Measurements from ENCODE around the gene ZNF469. TPM values are rescaled to one million over a fixed set of nuclear protein-coding genes. Genes with fewer than 3 reads are reported as not detected.

The ZNF469 gene
- total RNA-seq, 2 experiments from 2014 or later: 1.1 to 1.2 TPM

DNA sequence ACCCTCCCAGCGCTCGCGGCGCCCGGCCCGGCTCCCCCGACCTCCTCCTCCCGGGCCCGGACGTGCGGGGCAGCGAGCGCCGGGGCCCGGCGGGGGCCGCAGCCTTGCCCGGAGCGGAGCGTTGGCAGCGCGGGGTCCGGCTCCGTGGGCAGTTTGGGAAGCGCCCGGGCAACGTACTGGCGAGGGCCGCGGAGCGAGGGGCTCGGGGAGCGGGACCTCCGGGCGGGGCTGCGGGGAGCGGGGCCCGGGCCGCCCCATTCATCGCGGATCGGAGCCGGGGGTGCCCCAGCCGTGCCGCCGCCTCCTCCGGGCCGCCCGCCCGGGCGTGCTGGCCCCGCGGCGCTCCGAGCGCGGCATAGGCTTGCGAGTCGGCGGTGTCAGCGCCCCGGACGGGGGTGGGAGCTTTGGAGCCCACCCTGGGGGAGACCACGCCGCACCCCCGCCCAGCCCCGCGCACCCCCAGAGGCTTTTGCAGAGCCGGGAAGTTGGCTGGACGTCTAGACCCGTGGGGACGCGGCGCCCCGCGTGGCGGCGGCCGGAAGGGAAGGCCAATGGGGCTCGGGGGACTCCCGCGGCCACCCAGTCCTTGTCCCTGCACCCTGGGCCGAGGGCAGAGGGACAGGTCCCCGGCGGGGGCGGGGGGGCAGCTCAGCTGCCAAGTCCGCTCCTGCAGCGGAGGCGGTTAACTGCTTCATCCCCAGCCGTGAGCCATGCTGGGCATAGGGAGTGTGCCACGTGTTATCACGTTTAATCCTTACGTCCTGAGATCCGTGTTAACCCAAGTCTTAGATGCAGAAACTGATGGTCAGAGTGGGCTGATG lies 852 bp downstream of the ZNF469 start:
- no peaks in the 10 kb centered on the region for H3K36me3 Mint-ChIP-seq
- no peak overlapping the region for H3K4me3 Mint-ChIP-seq
- H3K4me1 Mint-ChIP-seq: no peaks in the 10 kb centered on the region
- DNase-seq: peak; percentile 41
- no peak overlapping the region for H3K27ac Mint-ChIP-seq
- POLR2A ChIA-PET: no interaction called here
- no peak for ATAC-seq (ENCODE audit: low read depth)
- no peaks in the 10 kb centered on the region for H3K9me3 Mint-ChIP-seq
- H3K27me3 Mint-ChIP-seq: peaks cover 31% of the 10 kb centered on the region

DNA sequence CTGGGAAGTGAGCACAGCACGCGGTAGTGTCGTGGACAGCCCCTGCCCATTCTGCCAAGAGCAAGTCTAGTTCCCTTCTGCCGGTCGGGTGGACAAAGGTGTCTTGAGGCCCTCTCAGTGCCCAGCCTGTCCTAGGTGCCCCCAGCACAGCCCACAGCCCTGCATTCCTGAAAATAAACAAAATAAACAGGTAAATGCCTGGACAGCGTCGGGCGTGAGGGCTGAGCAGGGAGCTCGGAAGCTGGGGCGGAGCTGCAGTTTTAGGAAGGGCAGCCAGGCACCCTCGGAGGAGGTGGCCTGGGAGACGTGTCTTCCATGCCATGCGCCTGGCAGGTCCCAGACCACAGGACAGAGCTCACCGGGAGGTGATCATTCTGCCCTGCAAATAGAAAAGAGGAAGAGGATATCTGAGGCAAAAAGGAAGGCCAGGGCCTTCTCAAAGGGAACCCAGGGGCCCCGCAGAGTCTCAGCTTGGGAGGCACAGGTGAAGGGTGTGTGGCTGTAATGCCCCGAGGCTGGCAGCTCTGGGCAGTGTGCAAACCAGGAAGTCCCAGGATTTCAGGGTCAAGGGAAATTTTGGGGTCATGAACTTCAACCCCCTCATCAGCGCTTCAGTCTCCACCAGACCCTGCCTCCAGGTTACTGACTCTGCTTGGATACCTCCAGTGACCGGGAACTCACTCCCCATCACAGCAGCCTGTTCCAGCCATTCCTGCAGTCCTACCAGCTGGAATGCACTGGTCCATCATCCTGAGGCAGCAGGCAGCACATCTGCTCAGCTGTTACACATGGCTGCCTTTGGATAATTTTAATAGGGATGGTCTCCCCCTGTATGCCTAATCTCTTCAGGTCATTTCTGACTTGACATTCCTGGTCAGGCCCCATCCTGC lies 1.7 kb downstream of the ZNF469 start:
- DNase-seq: peak; percentile 26
- H3K4me1 Mint-ChIP-seq: no peaks in the 10 kb centered on the region
- POLR2A ChIA-PET: no interaction called here
- no peak overlapping the region for H3K4me3 Mint-ChIP-seq
- no peak overlapping the region for H3K27ac Mint-ChIP-seq
- no peak for ATAC-seq (ENCODE audit: low read depth)
- H3K27me3 Mint-ChIP-seq: peaks cover 31% of the 10 kb centered on the region
- no peaks in the 10 kb centered on the region for H3K36me3 Mint-ChIP-seq
- H3K9me3 Mint-ChIP-seq: no peaks in the 10 kb centered on the region

DNA sequence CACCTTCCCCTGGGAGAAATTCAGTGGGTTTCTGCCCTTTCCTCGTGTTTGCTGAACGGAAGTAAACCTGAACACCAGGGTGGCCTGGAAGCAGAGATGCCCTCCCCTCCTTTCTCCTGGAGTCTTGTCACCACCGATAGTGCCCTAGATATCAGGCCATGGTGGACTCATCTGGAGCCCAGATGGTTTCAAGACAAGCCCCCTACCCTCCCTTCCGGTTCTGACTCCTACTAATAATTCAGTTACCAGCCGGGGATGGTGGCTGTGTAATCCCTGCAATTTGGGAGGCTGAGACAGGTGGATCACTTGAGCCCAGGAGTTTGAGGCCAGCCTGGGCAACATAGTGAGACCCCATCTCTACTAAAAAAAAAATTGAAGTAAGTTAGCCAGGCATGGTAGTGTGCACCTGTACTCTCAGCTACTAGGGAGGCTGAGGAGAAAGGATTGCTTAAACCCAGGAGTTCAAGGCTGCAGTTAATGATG lies 2.4 kb downstream of the ZNF469 start:
- Mint-ChIP-seq H3K4me3 (no peak overlapping the region), H3K27ac (no peak overlapping the region)
- ATAC-seq (ENCODE audit: low read depth): no peak

DNA sequence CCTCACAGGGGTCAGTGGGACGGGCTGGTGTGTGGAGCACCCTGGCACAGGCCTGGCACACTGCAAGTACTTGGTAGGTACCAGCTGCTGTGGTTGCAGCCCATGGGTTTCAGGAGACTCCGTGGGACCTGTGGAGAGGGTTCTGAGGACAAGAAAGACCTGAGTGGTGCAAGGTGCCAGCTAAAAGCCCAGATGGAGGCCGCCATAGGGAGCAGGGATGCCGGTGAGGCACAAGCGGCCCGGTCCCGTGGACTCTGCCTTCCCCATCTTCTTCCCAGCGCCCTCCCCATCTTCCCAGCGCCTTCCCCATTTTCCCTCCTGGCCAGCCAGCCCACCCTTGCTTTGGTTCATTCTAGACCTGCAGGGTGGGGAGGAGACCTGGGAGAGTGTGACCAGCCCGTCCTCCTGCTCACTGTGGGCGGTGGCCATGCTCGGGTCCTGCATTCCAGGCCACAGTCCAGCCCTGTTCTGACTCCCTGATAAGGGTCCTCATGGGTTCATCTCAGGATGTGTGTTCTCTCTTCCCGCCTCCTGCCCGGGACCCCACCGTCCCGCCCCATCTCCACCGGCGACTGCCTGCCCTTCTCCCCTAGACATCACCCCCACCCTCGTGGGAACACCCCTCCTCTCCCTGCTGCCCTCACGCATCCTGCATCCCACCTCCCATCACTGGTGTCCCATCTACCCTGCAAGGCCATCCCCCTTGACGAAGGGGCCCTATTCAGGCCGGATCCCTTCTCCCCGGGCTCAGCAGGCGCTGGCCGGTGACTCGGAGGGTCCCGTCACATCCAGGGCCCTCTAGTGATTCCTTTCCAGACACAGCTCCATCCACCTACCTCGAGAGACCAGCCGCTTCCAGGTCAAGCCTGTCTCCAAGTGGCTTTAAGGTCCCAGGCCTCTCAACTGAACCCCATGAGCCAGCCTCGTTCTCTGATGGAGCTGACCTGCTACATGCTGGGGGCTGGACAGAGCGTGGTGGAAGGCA lies 3.4 kb downstream of the ZNF469 start:
- peaks cover 31% of the 10 kb centered on the region for H3K27me3 Mint-ChIP-seq
- no peaks in the 10 kb centered on the region for H3K4me1 Mint-ChIP-seq
- no peaks in the 10 kb centered on the region for H3K36me3 Mint-ChIP-seq
- POLR2A ChIA-PET: no interaction called here
- DNase-seq: no peak
- no peak for ATAC-seq (ENCODE audit: low read depth)
- no peaks in the 10 kb centered on the region for H3K9me3 Mint-ChIP-seq
- no peak overlapping the region for H3K4me3 Mint-ChIP-seq
- H3K27ac Mint-ChIP-seq: no peak overlapping the region

More for the DNA sequence above, 2.4 kb downstream of the ZNF469 start:
- POLR2A ChIA-PET: no interaction called here
- H3K4me1 Mint-ChIP-seq: no peaks in the 10 kb centered on the region
- H3K36me3 Mint-ChIP-seq: no peaks in the 10 kb centered on the region
- no peaks in the 10 kb centered on the region for H3K9me3 Mint-ChIP-seq
- H3K27me3 Mint-ChIP-seq: peaks cover 31% of the 10 kb centered on the region
- DNase-seq: no peak

DNA sequence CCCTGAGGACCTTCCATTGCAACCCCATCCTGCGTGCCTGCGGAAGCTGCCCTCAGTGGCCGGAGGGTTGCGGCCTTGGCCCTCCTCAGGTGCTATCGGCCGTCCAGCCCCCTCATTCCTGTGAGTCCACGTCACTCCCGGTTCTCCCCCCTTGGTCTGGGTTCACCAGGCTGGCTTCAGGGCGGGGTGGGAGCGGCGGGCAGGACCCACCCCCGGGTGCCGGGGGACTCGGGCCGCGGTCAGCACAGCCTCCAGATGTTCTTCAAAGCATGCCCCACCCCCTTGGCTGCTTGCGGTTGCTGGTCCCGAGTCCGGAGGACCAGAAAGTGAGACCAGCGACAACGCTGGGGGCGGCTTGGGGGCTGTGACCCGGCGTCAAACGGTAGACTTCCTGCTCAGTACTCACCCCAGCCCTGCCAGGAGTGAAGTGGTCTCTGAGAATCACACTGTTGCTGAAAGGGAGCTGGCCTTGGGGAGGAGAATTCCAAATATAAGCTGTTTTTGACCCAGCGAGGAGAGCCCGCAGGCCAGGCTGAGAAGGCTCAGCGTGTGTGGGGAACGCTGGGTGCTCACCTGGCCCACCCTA lies 4.5 kb downstream of the ZNF469 start:
- Mint-ChIP-seq H3K9me3 (no peaks in the 10 kb centered on the region), H3K27ac (no peak overlapping the region), H3K4me1 (no peaks in the 10 kb centered on the region), H3K27me3 (peaks cover 28% of the 10 kb centered on the region), H3K36me3 (no peaks in the 10 kb centered on the region), H3K4me3 (no peak overlapping the region)
- ATAC-seq (ENCODE audit: low read depth) (no peak), DNase-seq (no peak)
- POLR2A ChIA-PET: no interaction called here

DNA sequence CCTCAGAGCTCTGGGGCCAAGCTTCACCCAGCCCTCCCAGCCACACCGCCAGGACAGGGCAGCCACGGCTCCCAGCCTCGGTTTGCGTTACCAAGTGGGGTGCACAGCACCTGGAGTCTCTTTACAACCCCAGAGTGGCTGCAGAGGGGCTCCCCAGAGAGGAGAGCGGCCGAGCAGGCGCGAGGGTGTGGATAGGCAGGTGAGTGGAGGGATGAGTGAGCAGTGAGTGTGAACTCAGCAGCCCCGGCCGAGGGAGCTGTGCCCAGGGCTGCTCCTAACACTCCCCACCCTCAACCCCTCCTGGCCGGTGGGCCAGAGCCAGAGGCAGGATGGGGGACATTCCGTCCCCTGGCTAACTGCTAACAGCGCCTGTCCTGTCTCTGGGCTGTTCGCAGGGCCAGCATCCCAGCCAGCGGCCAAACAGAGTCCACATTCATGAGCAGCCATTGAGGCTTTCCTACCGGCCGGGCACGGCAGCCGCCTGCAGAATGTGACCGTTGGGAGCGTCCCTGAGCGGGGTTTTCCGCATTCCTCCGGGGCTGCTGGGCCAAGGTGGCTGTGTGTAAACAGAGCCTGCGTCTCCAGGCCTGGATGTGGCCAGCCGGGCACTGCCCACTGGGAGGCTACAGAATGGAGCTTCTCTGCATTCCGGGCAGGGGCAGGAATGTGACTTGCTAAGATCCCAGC lies 5.3 kb downstream of the ZNF469 start:
- Mint-ChIP-seq H3K9me3 (no peaks in the 10 kb centered on the region), H3K4me1 (no peaks in the 10 kb centered on the region), H3K4me3 (no peak overlapping the region), H3K27me3 (peaks cover 24% of the 10 kb centered on the region), H3K27ac (no peak overlapping the region), H3K36me3 (no peaks in the 10 kb centered on the region)
- ATAC-seq (ENCODE audit: low read depth): no peak
- POLR2A ChIA-PET: no interaction called here
- no peak for DNase-seq

DNA sequence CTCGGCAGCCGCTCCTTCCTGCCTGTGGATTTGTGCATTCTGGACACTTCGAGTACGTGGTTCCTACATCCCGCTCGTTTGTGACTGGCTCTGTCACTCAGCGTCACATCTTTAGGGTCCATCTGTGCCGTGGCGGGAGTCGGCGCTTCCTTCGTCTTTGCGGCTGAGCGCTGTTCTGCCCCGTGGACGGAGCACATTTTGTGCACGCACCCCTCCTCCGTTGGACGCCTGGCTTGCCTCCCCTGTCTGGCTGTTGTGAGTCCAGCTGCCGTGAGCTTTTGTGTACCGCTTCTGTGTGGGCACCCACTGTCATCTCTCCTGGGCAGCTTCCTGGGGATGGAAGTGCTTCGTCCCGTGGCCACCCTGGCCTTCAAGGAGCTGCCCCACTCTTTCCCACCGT lies 6.4 kb downstream of the ZNF469 start:
- Mint-ChIP-seq H3K4me3 (no peak overlapping the region), H3K36me3 (no peaks in the 10 kb centered on the region), H3K4me1 (no peaks in the 10 kb centered on the region), H3K9me3 (no peaks in the 10 kb centered on the region), H3K27me3 (peaks cover 20% of the 10 kb centered on the region), H3K27ac (no peak overlapping the region)
- DNase-seq (no peak), ATAC-seq (ENCODE audit: low read depth) (no peak)
- POLR2A ChIA-PET: no interaction called here

DNA sequence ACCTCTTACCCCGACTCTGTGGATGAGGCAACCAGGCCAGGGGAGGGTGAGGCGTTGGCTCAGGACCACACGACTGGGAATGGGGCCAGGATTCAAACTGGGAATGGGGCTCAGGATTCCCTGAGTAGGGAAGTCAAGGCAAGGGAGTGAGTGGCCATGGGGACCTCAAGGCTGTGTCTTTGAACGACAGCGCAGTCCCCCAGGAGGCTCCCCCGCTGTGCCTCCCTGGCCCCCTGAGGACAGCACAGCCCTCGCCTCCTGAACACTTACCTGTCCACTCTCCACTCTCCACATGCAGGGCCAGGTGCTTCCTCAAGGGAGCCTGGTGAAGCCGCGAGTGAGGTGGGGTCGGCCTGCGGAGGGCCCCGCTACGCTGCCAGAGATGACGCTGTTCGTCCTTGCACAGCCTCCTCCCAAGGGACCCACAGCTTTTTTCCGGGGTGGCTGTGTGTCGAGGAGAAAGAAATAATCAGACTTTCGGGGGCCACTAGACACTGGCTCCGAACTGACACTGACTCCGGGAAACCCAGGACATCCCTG lies 6.9 kb downstream of the ZNF469 start:
- DNase-seq (no peak), ATAC-seq (ENCODE audit: low read depth) (no peak)
- Mint-ChIP-seq H3K4me3 (no peak overlapping the region), H3K4me1 (no peaks in the 10 kb centered on the region), H3K27ac (no peak overlapping the region), H3K9me3 (no peaks in the 10 kb centered on the region), H3K27me3 (peaks cover 15% of the 10 kb centered on the region), H3K36me3 (no peaks in the 10 kb centered on the region)
- POLR2A ChIA-PET: no interaction called here

DNA sequence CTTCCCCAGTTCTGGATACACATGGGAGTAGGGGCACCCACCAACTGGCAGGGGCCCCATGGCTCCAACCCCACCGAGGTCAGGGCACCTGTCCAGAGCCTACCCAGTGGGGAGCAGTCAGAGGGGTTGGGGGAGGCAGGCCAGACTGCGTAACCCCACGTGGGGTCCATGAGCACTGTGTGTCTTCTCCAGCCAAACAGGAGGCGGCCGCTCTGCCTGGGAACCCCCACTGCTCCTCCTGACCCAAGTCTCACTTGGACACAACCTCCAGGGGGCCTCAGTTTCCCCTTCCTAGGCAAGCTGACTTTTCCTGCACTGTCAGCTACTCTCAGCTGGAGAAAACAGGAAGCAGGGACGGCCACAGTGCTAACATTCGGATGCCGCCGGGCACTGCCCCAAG lies 7.5 kb downstream of the ZNF469 start:
- Mint-ChIP-seq H3K27me3 (peaks cover 9% of the 10 kb centered on the region), H3K4me3 (no peak overlapping the region)

DNA sequence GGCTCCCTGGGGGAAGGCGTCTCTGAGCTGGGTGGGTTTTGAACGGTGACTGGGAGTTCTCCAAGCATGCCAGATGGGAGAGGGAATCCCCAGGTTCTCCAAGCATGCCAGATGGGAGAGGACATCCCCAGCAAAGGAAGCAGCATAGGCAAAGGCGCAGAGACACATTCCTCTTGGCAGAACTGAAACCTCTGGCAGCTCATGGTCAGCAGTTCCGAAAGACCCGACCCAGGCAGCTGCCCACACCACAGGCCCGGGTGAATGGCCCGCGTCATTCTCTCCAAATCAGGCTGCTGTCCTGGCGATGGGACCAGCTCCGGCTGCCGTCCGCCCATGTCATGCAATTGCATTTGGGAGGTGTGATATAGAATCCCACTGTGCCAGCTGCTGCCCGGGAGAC lies 8.0 kb downstream of the ZNF469 start:
- H3K27me3 Mint-ChIP-seq: peaks cover 4% of the 10 kb centered on the region
- H3K9me3 Mint-ChIP-seq: no peaks in the 10 kb centered on the region
- POLR2A ChIA-PET: no interaction called here
- no peaks in the 10 kb centered on the region for H3K4me1 Mint-ChIP-seq
- ATAC-seq (ENCODE audit: low read depth): no peak
- DNase-seq: no peak
- no peak overlapping the region for H3K27ac Mint-ChIP-seq
- H3K36me3 Mint-ChIP-seq: no peaks in the 10 kb centered on the region
- no peak overlapping the region for H3K4me3 Mint-ChIP-seq

More for the DNA sequence above, 7.5 kb downstream of the ZNF469 start:
- POLR2A ChIA-PET: no interaction called here
- H3K36me3 Mint-ChIP-seq: no peaks in the 10 kb centered on the region
- DNase-seq (no peak), ATAC-seq (ENCODE audit: low read depth) (no peak)
- H3K27ac Mint-ChIP-seq: no peak overlapping the region
- H3K4me1 Mint-ChIP-seq: no peaks in the 10 kb centered on the region
- H3K9me3 Mint-ChIP-seq: no peaks in the 10 kb centered on the region

DNA sequence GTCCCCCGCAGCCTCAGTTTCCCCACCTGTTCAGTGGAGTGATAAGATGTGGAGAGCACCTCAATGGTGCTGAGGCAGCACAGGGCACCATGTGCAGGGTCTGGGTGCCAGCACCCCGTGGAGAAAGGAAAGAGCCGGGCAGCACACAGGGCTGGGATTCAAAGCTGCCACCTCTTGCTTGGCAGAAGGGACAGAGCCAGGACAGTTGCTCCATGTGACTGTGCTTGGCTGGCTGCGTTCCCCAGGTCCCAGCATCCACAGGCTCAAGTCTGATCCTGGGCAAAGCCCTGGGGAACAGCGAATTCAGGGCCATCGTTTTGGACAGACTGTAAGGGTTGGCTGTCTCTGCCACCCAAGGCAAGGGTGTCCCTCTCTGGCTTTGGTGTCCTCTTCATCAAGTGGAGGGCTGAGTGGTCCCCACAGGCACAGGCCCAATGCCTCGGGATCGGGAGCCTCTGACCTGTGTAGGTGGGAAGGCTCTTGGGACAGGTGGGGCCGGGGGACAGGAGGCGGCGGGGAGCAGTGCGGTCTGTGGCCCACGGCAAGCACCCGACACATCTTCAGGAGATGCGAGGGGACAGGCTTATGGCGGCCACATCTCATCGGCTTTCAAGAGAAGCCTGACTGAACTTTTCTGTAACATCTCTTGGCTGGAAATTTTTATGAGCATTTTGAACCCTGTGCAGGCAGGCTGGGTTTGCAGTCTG lies 8.5 kb downstream of the ZNF469 start:
- no peaks in the 10 kb centered on the region for H3K4me1 Mint-ChIP-seq
- POLR2A ChIA-PET: no interaction called here
- DNase-seq: no peak
- no peak overlapping the region for H3K27ac Mint-ChIP-seq
- no peak overlapping the region for H3K4me3 Mint-ChIP-seq
- H3K9me3 Mint-ChIP-seq: no peaks in the 10 kb centered on the region
- H3K36me3 Mint-ChIP-seq: no peaks in the 10 kb centered on the region
- no peak for ATAC-seq (ENCODE audit: low read depth)
- peaks cover 3% of the 10 kb centered on the region for H3K27me3 Mint-ChIP-seq

DNA sequence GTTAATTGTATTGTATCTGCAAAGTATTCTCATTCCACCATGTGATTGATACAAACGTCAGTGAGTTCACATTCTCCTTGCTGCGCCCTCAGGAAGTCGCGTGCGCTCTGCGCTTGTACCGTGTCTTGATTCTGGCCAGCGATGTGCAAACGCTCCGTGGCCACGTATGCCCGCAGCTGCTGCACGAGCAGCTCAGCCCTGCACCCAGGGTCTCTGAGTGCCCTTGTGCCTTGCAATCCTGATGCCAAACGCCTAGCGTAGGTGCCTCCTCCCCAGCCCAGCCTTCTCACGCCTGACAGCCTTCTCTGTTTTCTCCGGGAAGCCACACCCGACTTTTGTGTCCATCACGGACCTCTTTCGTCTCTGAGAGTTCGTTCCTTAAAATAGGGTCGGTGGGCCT lies 9.4 kb downstream of the ZNF469 start:
- H3K9me3 Mint-ChIP-seq: no peaks in the 10 kb centered on the region
- H3K4me1 Mint-ChIP-seq: no peaks in the 10 kb centered on the region
- H3K27me3 Mint-ChIP-seq: no peaks in the 10 kb centered on the region
- no peak overlapping the region for H3K4me3 Mint-ChIP-seq
- DNase-seq (no peak), ATAC-seq (ENCODE audit: low read depth) (no peak)
- H3K36me3 Mint-ChIP-seq: no peaks in the 10 kb centered on the region
- POLR2A ChIA-PET: no interaction called here
- H3K27ac Mint-ChIP-seq: no peak overlapping the region

Measured in activated naive CD8-positive, alpha-beta T cell treated with anti-CD3 and anti-CD28 coated beads, Interleukin-2, amount 10 ng/mL, durations not matched to agents 7 days and 5 days (primary cell).